Duodenal mucosa (tissue), 2 donors: ENCODE measurements around the gene CSTF1.
"Not testable (repeated sequence)": the region's sequence is repeated elsewhere in the genome, so short reads cannot be mapped to it uniquely, and the experiment has no call there.

Experiments
- H3K27ac ChIP-seq: one replicate; pipeline ENCODE4 v1.7.0; 2013; ENCODE audit warnings: low read depth, low read length
- H3K27me3 ChIP-seq, 2 donors: one replicate each; pipeline ENCODE4 v1.7.0; 2013; ENCODE audit warnings: low read length in 2 of 2, control low read depth in 1 of 2; ENCODE audit not compliant: insufficient read depth in 2 of 2, control insufficient read depth in 1 of 2
- H3K36me3 ChIP-seq, 2 donors: one replicate each; pipeline ENCODE4 v1.7.0; 2013; ENCODE audit warnings: low read length in 2 of 2, control low read depth in 1 of 2; ENCODE audit not compliant: insufficient read depth in 2 of 2, control insufficient read depth in 1 of 2
- H3K4me1 ChIP-seq, 2 donors: one replicate each; pipeline ENCODE4 v1.7.0; 2013; ENCODE audit warnings: low read length in 2 of 2, control low read depth in 1 of 2; ENCODE audit not compliant: insufficient read depth in 2 of 2, control insufficient read depth in 1 of 2
- H3K4me3 ChIP-seq, 2 donors: one replicate each; pipeline ENCODE4 v1.7.0; 2013; ENCODE audit warnings: low read length in 2 of 2, low read depth in 1 of 2
- H3K9ac ChIP-seq, 2 donors: one replicate each; pipeline ENCODE4 v1.7.0; 2013; ENCODE audit warnings: low read length in 2 of 2, low read depth in 1 of 2
- H3K9me3 ChIP-seq, 2 donors: one replicate each; pipeline ENCODE4 v1.7.0; 2013; ENCODE audit warnings: low read length in 2 of 2, control low read depth in 1 of 2; ENCODE audit not compliant: control insufficient read depth in 1 of 2

The CSTF1 gene

GRCh38 chr20:56383334-56383733 is 9.1 kb upstream of the CSTF1 start:
- Histone ChIP-seq H3K4me1 (no peaks in the 10 kb centered on the region), H3K9ac (peak overlapping the region in 1 of 2 donors; percentile 18), H3K27me3 (no peaks in the 10 kb centered on the region), H3K27ac (no peak overlapping the region), H3K36me3 (peaks cover 8 to 52% of the 10 kb centered on the region in 2 donors), H3K4me3 (no peak overlapping the region), H3K9me3 (no peaks in the 10 kb centered on the region)

GRCh38 chr20:56385130-56385529 is 7.3 kb upstream of the CSTF1 start:
- Histone ChIP-seq H3K9ac (no peak overlapping the region), H3K9me3 (no peaks in the 10 kb centered on the region), H3K27ac (no peak overlapping the region), H3K36me3 (peaks cover 8 to 50% of the 10 kb centered on the region in 2 donors), H3K27me3 (no peaks in the 10 kb centered on the region), H3K4me1 (no peaks in the 10 kb centered on the region), H3K4me3 (no peak overlapping the region)

- no peaks in the 10 kb centered on the region for H3K27me3 ChIP-seq
- H3K4me1 ChIP-seq = peaks cover 6 to 8% of the 10 kb centered on the region in 2 donors
- H3K27ac ChIP-seq = no peak overlapping the region
- peaks cover 8 to 43% of the 10 kb centered on the region in 2 donors for H3K36me3 ChIP-seq
- H3K9me3 ChIP-seq = no peaks in the 10 kb centered on the region
- no peak overlapping the region for H3K4me3 ChIP-seq
- no peak overlapping the region for H3K9ac ChIP-seq
These were observed 6.2 kb upstream of the CSTF1 start for GRCh38 chr20:56386219-56386618.

- Histone ChIP-seq H3K9me3 (no peaks in the 10 kb centered on the region), H3K36me3 (peaks cover 8 to 31% of the 10 kb centered on the region in 2 donors), H3K4me1 (peaks cover 17 to 19% of the 10 kb centered on the region in 2 donors), H3K4me3 (no peak overlapping the region), H3K27me3 (no peaks in the 10 kb centered on the region), H3K9ac (no peak overlapping the region), H3K27ac (no peak overlapping the region)
These were observed 3.6 kb upstream of the CSTF1 start for GRCh38 chr20:56388882-56389281.

- Histone ChIP-seq H3K27me3 (no peaks in the 10 kb centered on the region), H3K27ac (no peak overlapping the region), H3K9ac (no peak overlapping the region), H3K4me1 (peaks cover 20 to 22% of the 10 kb centered on the region in 2 donors), H3K9me3 (no peaks in the 10 kb centered on the region), H3K36me3 (peaks cover 4 to 27% of the 10 kb centered on the region in 2 donors), H3K4me3 (no peak overlapping the region)
These were observed 2.6 kb upstream of the CSTF1 start for GRCh38 chr20:56389807-56390206.

- Histone ChIP-seq H3K36me3 (peaks cover 1 to 28% of the 10 kb centered on the region in 2 donors), H3K4me3 (peak overlapping the region in 1 of 2 donors; percentile 97), H3K4me1 (peaks cover 20 to 22% of the 10 kb centered on the region in 2 donors)
- not testable (repeated sequence) for H3K9ac ChIP-seq, H3K9me3 ChIP-seq, H3K27me3 ChIP-seq, H3K27ac ChIP-seq
These were observed 2.0 kb upstream of the CSTF1 start for GRCh38 chr20:56390396-56390795.

GRCh38 chr20:56391037-56391436 is 1.4 kb upstream of the CSTF1 start:
- Histone ChIP-seq H3K9ac (peak overlapping the region; percentile 83 to 94), H3K27me3 (no peaks in the 10 kb centered on the region), H3K4me1 (peaks cover 20 to 22% of the 10 kb centered on the region in 2 donors), H3K4me3 (peak overlapping the region; percentile 95 to 97), H3K27ac (no peak overlapping the region), H3K36me3 (peaks cover 7 to 29% of the 10 kb centered on the region in 2 donors), H3K9me3 (no peaks in the 10 kb centered on the region)

- Histone ChIP-seq H3K9me3 (no peaks in the 10 kb centered on the region), H3K4me3 (peak overlapping the region; percentile 95 to 97), H3K27me3 (no peaks in the 10 kb centered on the region), H3K27ac (peak overlapping the region; percentile 71), H3K4me1 (peaks cover 20 to 22% of the 10 kb centered on the region in 2 donors), H3K9ac (peak overlapping the region; percentile 83 to 94), H3K36me3 (peaks cover 9 to 28% of the 10 kb centered on the region in 2 donors)
These were observed 781 bp upstream of the CSTF1 start for GRCh38 chr20:56391596-56392131.

GRCh38 chr20:56392881-56393482 is 537 bp downstream of the CSTF1 start:
- peaks cover 20 to 22% of the 10 kb centered on the region in 2 donors for H3K4me1 ChIP-seq
- peaks cover 21 to 38% of the 10 kb centered on the region in 2 donors for H3K36me3 ChIP-seq
- peak overlapping the region; percentile 83 to 94 for H3K9ac ChIP-seq
- H3K4me3 ChIP-seq = peak overlapping the region; percentile 95 to 97
- H3K9me3 ChIP-seq = no peaks in the 10 kb centered on the region
- peak overlapping the region; percentile 71 for H3K27ac ChIP-seq
- no peaks in the 10 kb centered on the region for H3K27me3 ChIP-seq

- H3K27ac ChIP-seq = no peak overlapping the region
- H3K4me3 ChIP-seq = peak overlapping the region; percentile 95 to 97
- H3K4me1 ChIP-seq = peaks cover 20 to 22% of the 10 kb centered on the region in 2 donors
- peak overlapping the region in 1 of 2 donors; percentile 94 for H3K9ac ChIP-seq
- peaks cover 21 to 40% of the 10 kb centered on the region in 2 donors for H3K36me3 ChIP-seq
- H3K27me3 ChIP-seq = no peaks in the 10 kb centered on the region
- H3K9me3 ChIP-seq = no peaks in the 10 kb centered on the region
These were observed 1.2 kb downstream of the CSTF1 start for GRCh38 chr20:56393653-56394052.
